Esophagus squamous epithelium (tissue), 4 donors: ENCODE data around the gene MVB12A.

Experiments used
- CTCF ChIP-seq, 6 experiments: fragments of 450-650 bp in 4 of 6; fragments of 200-600 bp in 2 of 6; sonication (generic) in 2 of 6; IDR thresholded peaks; one replicate each; pipeline ENCODE4 v1.5.1; 2016 to 2019; ENCODE audit warnings: antibody characterized with exemption in 6 of 6, mild to moderate bottlenecking in 4 of 6, moderate library complexity in 4 of 6
- POLR2A ChIP-seq, 4 donors: fragments of 450-650 bp; IDR thresholded peaks; one replicate each; pipeline ENCODE4 v1.6.1; 2017; ENCODE audit warnings: antibody characterized with exemption in 4 of 4, mild to moderate bottlenecking in 4 of 4, moderate library complexity in 3 of 4

DNA sequence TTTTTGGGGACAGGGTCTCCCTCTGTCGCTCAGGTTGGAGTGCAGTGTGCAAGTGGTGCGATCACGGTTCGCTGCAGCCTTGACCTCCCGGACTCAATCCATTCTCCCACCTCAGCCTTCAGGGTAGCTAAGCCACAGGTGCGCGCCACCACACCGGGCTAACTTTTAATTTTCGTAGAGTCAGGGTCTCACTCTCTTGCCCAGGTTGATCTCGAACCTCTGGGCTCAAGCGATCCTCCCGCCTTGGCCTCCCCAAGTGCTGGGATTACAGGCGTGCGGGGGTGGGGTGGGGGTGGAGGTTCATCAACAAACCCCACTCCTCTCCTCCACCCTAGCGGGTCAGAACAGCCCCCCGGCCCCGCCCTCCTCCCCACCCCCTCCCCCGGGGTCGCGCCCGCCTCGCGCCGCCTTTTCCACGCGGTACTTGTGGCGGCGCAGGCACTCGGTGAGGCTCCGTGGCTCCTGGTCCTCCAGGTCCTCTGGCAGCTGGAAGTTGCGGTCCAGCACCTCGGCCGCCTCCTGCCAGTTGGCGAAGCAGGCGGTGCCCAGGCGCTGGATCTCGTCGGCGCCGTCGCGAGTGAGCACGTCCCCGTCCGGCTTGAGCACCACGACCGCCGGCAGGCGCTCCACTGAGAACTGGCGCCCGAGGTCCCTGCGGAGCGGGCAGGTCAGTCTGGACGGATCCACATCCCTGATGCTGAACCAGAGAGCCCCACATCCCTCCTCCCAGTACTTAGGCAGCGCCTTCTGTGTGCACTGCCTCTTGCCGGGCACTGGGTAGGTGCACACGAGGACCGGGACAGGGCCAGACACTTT is 35.7 kb downstream of the MVB12A start:
- no peak for TF ChIP-seq POLR2A (IDR thresholded peaks at IDR 0.05)
- no peak for TF ChIP-seq CTCF (IDR thresholded peaks at IDR 0.05)
